HEK293 (cell line): Measurements from ENCODE around the gene SLC16A11.

Experiments
- CTCF ChIA-PET: fragments of 350-600 bp; formaldehyde crosslinking; extraction: SDS; loops from one replicate; lab custom pipeline; 2021; ENCODE audit warnings: antibody characterized with exemption; lab: Yijun Ruan, JAX
- POLR2A ChIA-PET: fragments of 300-600 bp; formaldehyde crosslinking; extraction: SDS; loops from one replicate; lab custom pipeline; 2020; ENCODE audit warnings: antibody characterized with exemption, inconsistent platforms; lab: Yijun Ruan, JAX
- H3K27ac ChIP-seq: fragments of 200-500 bp; sonication (Bioruptor generic); 2 replicates; pipeline ENCODE4 v1.5.1; 2014; ENCODE audit warnings: low read depth, low read length, control low read depth, inconsistent platforms; ENCODE audit errors: extremely low read depth
- H3K36me3 ChIP-seq, 2 experiments: fragments of 200-500 bp in 1 of 2; sonication (Bioruptor generic) in 1 of 2; 1 replicate in 1 of 2; 2 replicates in 1 of 2; pipeline ENCODE4 v1.5.1; 2014 to 2017; ENCODE audit warnings: inconsistent platforms in 2 of 2, low read length in 2 of 2; ENCODE audit not compliant: control insufficient read depth in 2 of 2, insufficient read depth in 1 of 2
- H3K4me1 ChIP-seq: fragments of 200-500 bp; sonication (Bioruptor generic); 2 replicates; pipeline ENCODE4 v1.5.1; 2014; ENCODE audit warnings: mild to moderate bottlenecking, low read length, inconsistent platforms; ENCODE audit not compliant: control insufficient read depth, insufficient read depth
- H3K4me3 ChIP-seq: 2 replicates; pipeline ENCODE4 v1.5.1; 2011; ENCODE audit warnings: low read depth, mild to moderate bottlenecking, control low read depth, low read length, moderate library complexity
- H3K9me3 ChIP-seq: fragments of 200-500 bp; sonication (Bioruptor generic); 2 replicates; pipeline ENCODE4 v1.5.1; 2014; ENCODE audit warnings: low read depth, low read length, inconsistent platforms; ENCODE audit not compliant: control insufficient read depth, insufficient read depth
- BCL11A ChIP-seq: fragments of 450-650 bp; formaldehyde crosslinking; IDR thresholded peaks from 2 replicates; pipeline ENCODE4 v1.5.1; 2016; ENCODE audit warnings: low read depth, missing biosample characterization, missing genetic modification characterization
- GLI2 ChIP-seq: fragments of 450-650 bp; formaldehyde crosslinking; IDR thresholded peaks from 2 replicates; pipeline ENCODE4; 2017; ENCODE audit warnings: missing biosample characterization, missing genetic modification characterization, low read depth, borderline replicate concordance
- IKZF3 ChIP-seq: fragments of 450-650 bp; IDR thresholded peaks from 2 replicates; pipeline ENCODE4 v1.5.0; 2018; ENCODE audit warnings: missing biosample characterization, mild to moderate bottlenecking, missing genetic modification characterization, moderate library complexity
- KLF10 ChIP-seq: fragments of 450-650 bp; IDR thresholded peaks from 2 replicates; pipeline ENCODE4 v1.5.1; 2018; ENCODE audit warnings: missing biosample characterization, mild to moderate bottlenecking, missing genetic modification characterization
- OSR2 ChIP-seq: fragments of 450-650 bp; formaldehyde crosslinking; IDR thresholded peaks from 2 replicates; pipeline ENCODE4 v1.5.1; 2016; ENCODE audit warnings: missing biosample characterization, missing genetic modification characterization
- REPIN1 ChIP-seq: fragments of 450-650 bp; formaldehyde crosslinking; IDR thresholded peaks from 2 replicates; pipeline ENCODE4 v1.5.1; 2017; ENCODE audit warnings: missing biosample characterization, missing genetic modification characterization, low read depth
- SP7 ChIP-seq: fragments of 450-650 bp; formaldehyde crosslinking; IDR thresholded peaks from 2 replicates; pipeline ENCODE4 v1.5.1; 2016; ENCODE audit warnings: missing biosample characterization, missing genetic modification characterization
- ZBTB17 ChIP-seq: fragments of 450-650 bp; formaldehyde crosslinking; IDR thresholded peaks from 2 replicates; pipeline ENCODE4 v1.5.1; 2016; ENCODE audit warnings: missing biosample characterization, missing genetic modification characterization
- ZBTB20 ChIP-seq: fragments of 450-650 bp; formaldehyde crosslinking; IDR thresholded peaks from 2 replicates; pipeline ENCODE4 v1.5.1; 2016; ENCODE audit warnings: missing biosample characterization, missing genetic modification characterization
- ZEB2 ChIP-seq: fragments of 450-650 bp; formaldehyde crosslinking; IDR thresholded peaks from 2 replicates; pipeline ENCODE4 v1.5.1; 2016; ENCODE audit warnings: missing biosample characterization, missing genetic modification characterization
- ZFP37 ChIP-seq: fragments of 450-650 bp; formaldehyde crosslinking; IDR thresholded peaks from 2 replicates; pipeline ENCODE4 v1.5.1; 2016; ENCODE audit warnings: missing biosample characterization, missing genetic modification characterization
- ZFP69B ChIP-seq: fragments of 450-650 bp; formaldehyde crosslinking; IDR thresholded peaks from 2 replicates; pipeline ENCODE4 v1.5.1; 2016; ENCODE audit warnings: missing biosample characterization, missing genetic modification characterization
- ZNF10 ChIP-seq: fragments of 450-650 bp; formaldehyde crosslinking; IDR thresholded peaks from 2 replicates; pipeline ENCODE4 v1.5.1; 2017; ENCODE audit warnings: missing biosample characterization, missing genetic modification characterization
- ZNF114 ChIP-seq: fragments of 450-650 bp; formaldehyde crosslinking; IDR thresholded peaks from 2 replicates; pipeline ENCODE4 v1.5.0; 2017; ENCODE audit warnings: missing biosample characterization, missing genetic modification characterization
- ZNF132 ChIP-seq: fragments of 450-650 bp; formaldehyde crosslinking; IDR thresholded peaks from 2 replicates; pipeline ENCODE4 v1.5.1; 2017; ENCODE audit warnings: missing biosample characterization, missing genetic modification characterization, borderline replicate concordance
- ZNF184 ChIP-seq: fragments of 450-650 bp; IDR thresholded peaks from 2 replicates; pipeline ENCODE4 v1.5.1; 2018; ENCODE audit warnings: missing biosample characterization, mild to moderate bottlenecking, missing genetic modification characterization
- ZNF211 ChIP-seq: fragments of 450-650 bp; formaldehyde crosslinking; IDR thresholded peaks from 2 replicates; pipeline ENCODE4 v1.5.1; 2016; ENCODE audit warnings: low read depth, missing biosample characterization, missing genetic modification characterization
- ZNF335 ChIP-seq: fragments of 450-650 bp; formaldehyde crosslinking; conservative IDR thresholded peaks from 2 replicates; pipeline ENCODE4 v1.5.1; 2016; ENCODE audit warnings: missing biosample characterization, missing genetic modification characterization
- ZNF350 ChIP-seq: fragments of 450-650 bp; formaldehyde crosslinking; IDR thresholded peaks from 2 replicates; pipeline ENCODE4 v1.5.0; 2017; ENCODE audit warnings: missing biosample characterization, mild to moderate bottlenecking, missing genetic modification characterization
- ZNF37A ChIP-seq: fragments of 450-650 bp; IDR thresholded peaks from 2 replicates; pipeline ENCODE4 v1.5.1; 2018; ENCODE audit warnings: missing biosample characterization, missing genetic modification characterization
- ZNF391 ChIP-seq: fragments of 450-650 bp; formaldehyde crosslinking; IDR thresholded peaks from 2 replicates; pipeline ENCODE4 v1.5.1; 2016; ENCODE audit warnings: low read depth, missing biosample characterization, missing genetic modification characterization, borderline replicate concordance
- ZNF529 ChIP-seq: fragments of 450-650 bp; formaldehyde crosslinking; IDR thresholded peaks from 2 replicates; pipeline ENCODE4 v1.5.1; 2017; ENCODE audit warnings: missing genetic modification characterization, missing biosample characterization; ENCODE audit not compliant: insufficient replicate concordance
- ZNF600 ChIP-seq: fragments of 450-650 bp; formaldehyde crosslinking; IDR thresholded peaks from 2 replicates; pipeline ENCODE4 v1.5.1; 2016; ENCODE audit warnings: missing biosample characterization, missing genetic modification characterization
- ZNF623 ChIP-seq: fragments of 450-650 bp; formaldehyde crosslinking; IDR thresholded peaks from 2 replicates; pipeline ENCODE4 v1.5.1; 2016; ENCODE audit warnings: missing biosample characterization, missing genetic modification characterization
- ZNF624 ChIP-seq: fragments of 450-650 bp; formaldehyde crosslinking; IDR thresholded peaks from 2 replicates; pipeline ENCODE4 v1.5.1; 2017; ENCODE audit warnings: missing biosample characterization, missing genetic modification characterization
- ZNF654 ChIP-seq: fragments of 450-650 bp; formaldehyde crosslinking; IDR thresholded peaks from 2 replicates; pipeline ENCODE4 v1.5.1; 2016; ENCODE audit warnings: low read depth, missing biosample characterization, missing genetic modification characterization
- ZNF747 ChIP-seq: fragments of 450-650 bp; formaldehyde crosslinking; IDR thresholded peaks from 2 replicates; pipeline ENCODE4 v1.5.1; 2016; ENCODE audit warnings: missing biosample characterization, missing genetic modification characterization
- TF ChIP-seq, protein P1 (sequence below): fragments of 450-650 bp; formaldehyde crosslinking; IDR thresholded peaks from 2 replicates; pipeline ENCODE4 v1.5.1; 2016; ENCODE audit warnings: missing biosample characterization, missing genetic modification characterization
- TF ChIP-seq, protein P2 (sequence below): fragments of 450-650 bp; formaldehyde crosslinking; IDR thresholded peaks from 2 replicates; pipeline ENCODE4 v1.5.1; 2017; ENCODE audit warnings: missing biosample characterization, missing genetic modification characterization
- TF ChIP-seq, protein P3 (sequence below): fragments of 450-650 bp; formaldehyde crosslinking; IDR thresholded peaks from 2 replicates; pipeline ENCODE4 v1.5.1; 2017; ENCODE audit warnings: missing biosample characterization, missing genetic modification characterization
- TF ChIP-seq, protein P4 (sequence below): fragments of 450-650 bp; formaldehyde crosslinking; IDR thresholded peaks from 2 replicates; pipeline ENCODE4 v1.5.1; 2016; ENCODE audit warnings: missing biosample characterization, missing genetic modification characterization

SLC16A11 gene

DNA sequence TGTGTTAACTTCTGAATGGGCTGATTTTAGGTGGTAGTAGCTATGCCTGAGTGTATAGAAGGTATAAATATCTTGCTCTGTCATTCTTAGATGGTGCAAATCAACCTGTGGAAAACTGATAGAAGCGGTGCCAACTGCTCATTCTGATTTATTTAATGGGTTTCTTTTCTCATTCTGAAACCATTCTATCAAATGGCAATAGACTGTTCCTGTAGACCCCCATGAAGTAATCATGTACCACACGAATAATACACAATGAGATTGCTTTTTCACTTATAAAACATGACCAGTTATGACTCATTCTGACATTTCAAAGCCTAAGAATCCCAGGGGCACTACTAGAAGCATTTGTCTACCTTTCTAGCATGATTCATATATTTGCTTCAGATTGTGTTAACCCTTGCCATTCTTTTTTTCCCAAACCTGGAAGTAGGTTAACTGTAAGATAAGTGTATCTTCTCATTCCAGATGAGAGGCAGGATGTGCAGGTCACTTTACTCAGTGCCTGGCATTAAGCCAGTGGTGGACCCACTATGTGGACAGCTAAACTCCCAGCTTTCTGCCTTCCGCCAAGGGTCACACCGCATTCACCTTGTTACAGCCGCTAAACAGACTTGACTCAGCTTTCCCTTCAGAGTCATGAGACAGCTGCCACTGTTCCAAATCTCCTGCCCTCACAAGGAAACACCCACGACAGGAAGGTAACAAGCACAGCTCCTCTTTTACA is 16.4 kb upstream of the SLC16A11 start:
- ChIA-PET CTCF (interaction anchor here (0.6 to 1.4 kb wide), 5 partner anchors 8 to 377 kb away, joined by 3 to 6 read pairs (median 4); no protein-coding TSS in a partner anchor), POLR2A (interaction anchor here (0.6 kb wide), 1 partner anchor 178 kb away, joined by 3 read pairs; no protein-coding TSS in a partner anchor)
- 0 out of 2 replicates have a peak, but pooled peaks cover 5% of the 10 kb centered on the region for H3K4me1 ChIP-seq
- no peaks in the 10 kb centered on the region for H3K9me3 ChIP-seq
- H3K36me3 ChIP-seq = no peaks in the 10 kb centered on the region
- H3K27ac ChIP-seq = no peak overlapping the region
- H3K4me3 ChIP-seq = no peak overlapping the region
- TF ChIP-seq KLF10 (tag by site-specific recombination) = 0 out of 2 replicates have a peak, but pooled peaks have one; percentile 33
- TF ChIP-seq ZNF654 = no peak
- peak; percentile 90 for TF ChIP-seq ZFP69B
- no peak for TF ChIP-seq ZNF211 (tag by site-specific recombination)
- TF ChIP-seq ZFP37 (tag by site-specific recombination) = 0 out of 2 replicates have a peak, but pooled peaks have one; percentile 31
- no peak for TF ChIP-seq ZNF391 (tag by site-specific recombination)
- TF ChIP-seq IKZF3 = 0 out of 2 replicates have a peak, but pooled peaks have one; percentile 28
- TF ChIP-seq OSR2 = peak; percentile 54
- TF ChIP-seq ZNF747 (tag by site-specific recombination) = no peak
- TF ChIP-seq, protein P1, sequence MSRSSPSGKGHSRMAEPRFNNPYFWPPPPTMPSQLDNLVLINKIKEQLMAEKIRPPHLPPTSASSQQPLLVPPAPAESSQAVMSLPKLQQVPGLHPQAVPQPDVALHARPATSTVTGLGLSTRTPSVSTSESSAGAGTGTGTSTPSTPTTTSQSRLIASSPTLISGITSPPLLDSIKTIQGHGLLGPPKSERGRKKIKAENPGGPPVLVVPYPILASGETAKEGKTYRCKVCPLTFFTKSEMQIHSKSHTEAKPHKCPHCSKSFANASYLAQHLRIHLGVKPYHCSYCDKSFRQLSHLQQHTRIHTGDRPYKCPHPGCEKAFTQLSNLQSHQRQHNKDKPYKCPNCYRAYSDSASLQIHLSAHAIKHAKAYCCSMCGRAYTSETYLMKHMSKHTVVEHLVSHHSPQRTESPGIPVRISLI (tag by site-specific recombination) = 0 out of 2 replicates have a peak, but pooled peaks have one; percentile 51
- TF ChIP-seq ZBTB20 (tag by site-specific recombination) = no peak
- no peak for TF ChIP-seq REPIN1 (tag by site-specific recombination)
- TF ChIP-seq SP7 (tag by site-specific recombination) = peak; percentile 60; the same call in 1 of the 2 replicates
- no peak for TF ChIP-seq GLI2 (tag by site-specific recombination)
- 0 out of 2 replicates have a peak, but pooled peaks have one; percentile 54 for TF ChIP-seq ZNF184 (tag by site-specific recombination)
- 0 out of 2 replicates have a peak, but pooled peaks have one; percentile 45 for TF ChIP-seq ZNF10
- TF ChIP-seq, protein P2, sequence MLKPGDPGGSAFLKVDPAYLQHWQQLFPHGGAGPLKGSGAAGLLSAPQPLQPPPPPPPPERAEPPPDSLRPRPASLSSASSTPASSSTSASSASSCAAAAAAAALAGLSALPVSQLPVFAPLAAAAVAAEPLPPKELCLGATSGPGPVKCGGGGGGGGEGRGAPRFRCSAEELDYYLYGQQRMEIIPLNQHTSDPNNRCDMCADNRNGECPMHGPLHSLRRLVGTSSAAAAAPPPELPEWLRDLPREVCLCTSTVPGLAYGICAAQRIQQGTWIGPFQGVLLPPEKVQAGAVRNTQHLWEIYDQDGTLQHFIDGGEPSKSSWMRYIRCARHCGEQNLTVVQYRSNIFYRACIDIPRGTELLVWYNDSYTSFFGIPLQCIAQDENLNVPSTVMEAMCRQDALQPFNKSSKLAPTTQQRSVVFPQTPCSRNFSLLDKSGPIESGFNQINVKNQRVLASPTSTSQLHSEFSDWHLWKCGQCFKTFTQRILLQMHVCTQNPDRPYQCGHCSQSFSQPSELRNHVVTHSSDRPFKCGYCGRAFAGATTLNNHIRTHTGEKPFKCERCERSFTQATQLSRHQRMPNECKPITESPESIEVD = peak; percentile 75; the same call in 1 of the 2 replicates
- TF ChIP-seq ZNF624 (tag by site-specific recombination) = no peak
- 0 out of 2 replicates have a peak, but pooled peaks have one; percentile 34 for TF ChIP-seq ZEB2 (tag by site-specific recombination)
- peak; percentile 60 for TF ChIP-seq ZNF335
- 0 out of 2 replicates have a peak, but pooled peaks have one; percentile 6 for TF ChIP-seq ZNF37A (tag by site-specific recombination)
- 0 out of 2 replicates have a peak, but pooled peaks have one; percentile 21 for TF ChIP-seq ZBTB17 (tag by site-specific recombination)
- TF ChIP-seq, protein P3, sequence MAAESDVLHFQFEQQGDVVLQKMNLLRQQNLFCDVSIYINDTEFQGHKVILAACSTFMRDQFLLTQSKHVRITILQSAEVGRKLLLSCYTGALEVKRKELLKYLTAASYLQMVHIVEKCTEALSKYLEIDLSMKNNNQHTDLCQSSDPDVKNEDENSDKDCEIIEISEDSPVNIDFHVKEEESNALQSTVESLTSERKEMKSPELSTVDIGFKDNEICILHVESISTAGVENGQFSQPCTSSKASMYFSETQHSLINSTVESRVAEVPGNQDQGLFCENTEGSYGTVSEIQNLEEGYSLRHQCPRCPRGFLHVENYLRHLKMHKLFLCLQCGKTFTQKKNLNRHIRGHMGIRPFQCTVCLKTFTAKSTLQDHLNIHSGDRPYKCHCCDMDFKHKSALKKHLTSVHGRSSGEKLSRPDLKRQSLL (tag by site-specific recombination) = no peak
- no peak for TF ChIP-seq ZNF623 (tag by site-specific recombination)
- TF ChIP-seq ZNF132 (tag by site-specific recombination) = no peak
- TF ChIP-seq, protein P4, sequence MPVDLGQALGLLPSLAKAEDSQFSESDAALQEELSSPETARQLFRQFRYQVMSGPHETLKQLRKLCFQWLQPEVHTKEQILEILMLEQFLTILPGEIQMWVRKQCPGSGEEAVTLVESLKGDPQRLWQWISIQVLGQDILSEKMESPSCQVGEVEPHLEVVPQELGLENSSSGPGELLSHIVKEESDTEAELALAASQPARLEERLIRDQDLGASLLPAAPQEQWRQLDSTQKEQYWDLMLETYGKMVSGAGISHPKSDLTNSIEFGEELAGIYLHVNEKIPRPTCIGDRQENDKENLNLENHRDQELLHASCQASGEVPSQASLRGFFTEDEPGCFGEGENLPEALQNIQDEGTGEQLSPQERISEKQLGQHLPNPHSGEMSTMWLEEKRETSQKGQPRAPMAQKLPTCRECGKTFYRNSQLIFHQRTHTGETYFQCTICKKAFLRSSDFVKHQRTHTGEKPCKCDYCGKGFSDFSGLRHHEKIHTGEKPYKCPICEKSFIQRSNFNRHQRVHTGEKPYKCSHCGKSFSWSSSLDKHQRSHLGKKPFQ (tag by site-specific recombination) = no peak
- TF ChIP-seq BCL11A = 0 out of 2 replicates have a peak, but pooled peaks have one; percentile 40
- no peak for TF ChIP-seq ZNF529
- TF ChIP-seq ZNF114 (tag by site-specific recombination) = no peak
- TF ChIP-seq ZNF600 (tag by site-specific recombination) = peak; percentile 43; the same call in 1 of the 2 replicates
- no peak for TF ChIP-seq ZNF350 (tag by site-specific recombination)
